DOHH2 (cell line): ENCODE data around the gene NEK11.

Experiments used
- CTCF ChIP-seq: fragments of 200-600 bp; sonication (generic); IDR thresholded peaks from one replicate; pipeline ENCODE4 v1.5.1; 2014; ENCODE audit warnings: antibody characterized with exemption, mild to moderate bottlenecking, low read depth, low read length; ENCODE audit not compliant: poor library complexity, severe bottlenecking
- EZH2phosphoT487 ChIP-seq: fragments of 200-600 bp; sonication (generic); IDR thresholded peaks from 2 replicates; pipeline ENCODE4 v1.6.1; 2017; ENCODE audit warnings: borderline replicate concordance, mild to moderate bottlenecking, antibody characterized with exemption, low read length, moderate library complexity, mixed read lengths

- TF ChIP-seq CTCF: no peak
- TF ChIP-seq EZH2phosphoT487: no peak
These were observed 255.7 kb downstream of the NEK11 start for GRCh38 chr3:131282379-131282778.
